HG02938 (cell line): ENCODE results near the gene EPC1.

Source experiments
- ATAC-seq: cut with Tn5 transposase; IDR thresholded peaks from one replicate; pipeline ENCODE4 v1.9.1; 2021; ENCODE audit warnings: mild to moderate bottlenecking, moderate library complexity; ENCODE audit not compliant: unreplicated experiment

EPC1 gene

GRCh38 chr10:32340596-32341180 is 6.3 kb downstream of the EPC1 start:
- no peak for ATAC-seq

- ATAC-seq: no peak
Observed at GRCh38 chr10:32338262-32338661, 8.7 kb downstream of the EPC1 start.

DNA sequence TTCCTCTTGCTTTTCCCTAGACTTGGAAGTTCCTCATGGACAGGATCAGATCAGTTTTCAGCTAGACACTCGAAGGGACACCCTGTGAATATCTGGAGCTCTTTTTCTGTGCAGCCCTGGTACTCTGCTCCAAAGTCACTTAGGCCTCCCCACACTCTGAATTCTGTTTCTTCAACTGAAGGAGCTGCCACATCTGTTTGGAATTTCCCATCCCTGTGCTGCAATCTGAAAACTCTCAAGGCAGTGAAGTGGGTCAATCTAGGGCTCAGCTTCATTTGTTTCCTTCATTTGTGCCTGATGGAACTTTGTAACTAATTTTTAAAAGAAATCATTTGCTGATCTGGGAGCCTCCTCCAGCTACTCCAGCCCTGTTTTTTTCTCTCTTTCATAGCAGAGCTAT is 9.6 kb downstream of the EPC1 start:
- ATAC-seq: no peak

GRCh38 chr10:32333849-32334248 is 13.1 kb downstream of the EPC1 start:
- no peak for ATAC-seq

GRCh38 chr10:32332299-32332750 is 14.6 kb downstream of the EPC1 start:
- ATAC-seq: peak; percentile 92

- ATAC-seq: no peak
Observed at GRCh38 chr10:32331606-32332005, 15.4 kb downstream of the EPC1 start.

DNA sequence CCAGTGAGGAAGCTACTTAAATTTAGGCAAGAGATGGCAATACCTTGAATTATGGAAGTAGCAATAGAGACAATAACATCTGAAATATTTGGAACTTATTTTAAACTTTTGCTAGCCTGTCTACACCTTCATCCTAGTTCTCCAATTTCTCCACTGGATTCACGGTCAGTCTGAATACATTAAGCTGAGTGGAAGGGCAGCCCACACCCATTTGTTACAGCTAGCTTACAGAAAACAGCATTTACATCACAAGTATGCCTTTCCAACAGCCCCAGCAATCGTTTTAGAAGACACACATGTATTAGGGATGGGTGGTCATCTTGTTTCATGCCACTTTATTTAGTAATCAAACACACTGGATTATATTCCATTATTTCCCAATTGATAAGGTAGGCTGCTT is 16.7 kb downstream of the EPC1 start:
- ATAC-seq: no peak

GRCh38 chr10:32329061-32329460 is 17.9 kb downstream of the EPC1 start:
- ATAC-seq: no peak

DNA sequence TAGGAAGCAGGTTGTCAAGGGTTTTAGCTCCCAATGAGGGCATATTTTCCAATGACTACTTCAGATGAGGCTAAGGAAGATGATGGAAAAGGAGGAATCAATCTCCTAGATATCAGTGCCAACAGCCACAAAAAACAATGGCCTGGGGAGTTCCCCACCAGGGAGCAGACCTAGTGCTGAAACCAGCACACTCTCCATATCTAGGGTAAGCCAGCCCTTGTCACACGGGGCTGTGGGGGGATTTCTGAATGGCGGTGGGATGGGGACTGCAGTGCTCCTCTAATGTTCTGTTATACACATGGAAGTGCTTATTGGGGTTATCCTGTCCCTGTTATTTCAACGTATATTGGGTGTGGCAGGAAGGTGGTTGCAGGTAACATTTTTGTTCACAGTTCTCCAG is 18.5 kb downstream of the EPC1 start:
- ATAC-seq: no peak

- no peak for ATAC-seq
Observed at GRCh38 chr10:32327364-32327691, 19.6 kb downstream of the EPC1 start.

GRCh38 chr10:32326680-32327363 is 20.1 kb downstream of the EPC1 start:
- no peak for ATAC-seq

- peak; percentile 51 for ATAC-seq
Observed at GRCh38 chr10:32326119-32326518, 20.8 kb downstream of the EPC1 start.

- no peak for ATAC-seq
Observed at GRCh38 chr10:32323051-32323450, 23.9 kb downstream of the EPC1 start.

- no peak for ATAC-seq
Observed at GRCh38 chr10:32321016-32321631, 25.8 kb downstream of the EPC1 start.

DNA sequence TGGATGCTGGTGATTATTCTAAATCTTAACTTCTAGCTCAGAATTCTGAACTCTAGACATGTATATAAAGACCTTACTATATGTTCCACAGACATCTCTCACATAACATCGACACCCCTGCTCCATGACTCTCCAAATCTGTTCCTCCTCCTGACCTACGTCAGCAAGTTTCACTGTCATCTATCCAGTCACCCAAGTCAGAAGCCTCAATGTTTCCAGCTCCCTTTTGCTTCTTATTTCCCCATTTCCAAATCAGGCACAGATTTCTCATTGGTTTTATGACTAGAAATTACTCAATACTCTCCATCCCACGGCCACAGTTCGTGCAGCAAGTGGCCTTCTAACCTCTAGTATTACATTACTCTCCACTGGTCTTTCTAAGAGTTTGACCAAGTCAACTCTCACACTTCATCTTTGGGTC is 28.5 kb downstream of the EPC1 start:
- ATAC-seq: peak; percentile 42

- ATAC-seq: peak; percentile 96
Observed at GRCh38 chr10:32317795-32318357, 29.1 kb downstream of the EPC1 start.

GRCh38 chr10:32315424-32315823 is 31.5 kb downstream of the EPC1 start:
- no peak for ATAC-seq

GRCh38 chr10:32314588-32314987 is 32.4 kb downstream of the EPC1 start:
- no peak for ATAC-seq

DNA sequence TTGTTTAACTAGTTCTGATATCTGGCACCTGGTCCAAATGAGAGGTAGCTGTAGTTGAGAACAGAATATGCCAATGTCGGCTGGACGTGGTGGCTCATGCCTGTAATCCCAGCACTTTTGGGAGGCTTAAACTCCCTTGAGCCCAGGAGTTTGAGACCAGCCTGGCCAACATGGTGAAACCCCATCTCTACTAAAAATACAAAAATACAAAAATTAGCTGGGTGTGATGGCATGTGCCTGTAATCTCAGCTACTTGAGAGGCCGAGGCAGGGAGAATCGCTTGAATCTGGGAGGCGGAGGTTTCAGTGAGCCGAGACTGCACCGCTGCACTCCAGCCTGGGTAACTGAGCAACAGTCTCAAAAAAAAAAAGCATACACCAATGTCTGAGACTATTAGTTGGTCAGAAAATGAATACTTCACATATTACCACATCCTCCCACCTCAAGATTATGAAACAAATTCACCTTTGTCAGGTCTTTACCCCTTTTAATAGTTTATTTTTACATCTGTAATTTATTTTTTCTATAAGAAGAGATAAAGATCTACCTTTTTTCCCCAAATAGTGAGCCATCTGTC is 38.8 kb downstream of the EPC1 start:
- ATAC-seq: no peak

DNA sequence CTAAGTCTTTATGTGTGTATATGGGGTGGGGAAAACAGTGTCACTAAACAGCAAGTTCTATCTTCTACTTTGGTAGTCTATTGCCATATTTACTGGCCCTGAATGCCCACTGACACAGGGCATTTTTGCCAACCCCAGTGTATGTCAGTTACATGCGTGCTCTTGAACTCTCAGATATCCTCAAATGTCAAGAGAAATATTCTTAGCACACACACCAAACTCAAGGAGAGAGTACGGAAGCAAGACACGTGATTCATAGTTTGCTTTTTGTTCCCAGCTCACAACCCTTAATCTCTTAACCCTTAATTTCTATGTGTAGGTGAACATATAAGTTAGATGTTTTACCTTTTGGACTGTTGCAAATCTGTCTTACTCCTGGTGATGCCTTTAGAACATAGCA is 39.3 kb downstream of the EPC1 start:
- no peak for ATAC-seq

GRCh38 chr10:32299354-32299980 is 47.5 kb downstream of the EPC1 start:
- no peak for ATAC-seq
